ENCODE data around the gene TBX18. TPM values are rescaled to one million over a fixed set of nuclear protein-coding genes. Genes with fewer than 3 reads are reported as not detected.

The TBX18 gene
- total and polyA plus RNA-seq, 10 of the 15 experiments (the other 5 are each of a cell fraction or from before 2014, with no cell fraction given) = 0.03 to 6.1 (median 0.17) TPM; not detected in 6

DNA sequence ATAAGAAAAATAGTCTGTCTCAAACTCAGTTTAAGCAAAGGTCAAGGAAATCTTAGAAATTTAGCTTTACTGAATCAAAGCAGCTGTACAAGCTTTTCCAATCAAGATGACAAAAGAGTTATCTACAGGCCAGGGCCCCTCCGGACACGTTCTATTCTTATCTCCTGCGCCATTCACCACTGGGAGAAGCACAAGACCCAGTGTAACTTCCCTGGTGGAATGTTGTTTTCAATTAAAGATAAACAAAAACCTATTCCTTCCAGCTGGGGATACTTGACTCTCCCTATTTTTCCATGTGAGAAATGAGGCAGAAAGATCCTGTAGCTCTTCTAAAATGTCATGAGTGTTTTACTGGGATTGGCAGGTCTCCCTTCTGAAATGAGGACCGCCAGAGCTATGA lies 123.3 kb downstream of the TBX18 start (continued):
- TF ChIP-seq, protein P1, sequence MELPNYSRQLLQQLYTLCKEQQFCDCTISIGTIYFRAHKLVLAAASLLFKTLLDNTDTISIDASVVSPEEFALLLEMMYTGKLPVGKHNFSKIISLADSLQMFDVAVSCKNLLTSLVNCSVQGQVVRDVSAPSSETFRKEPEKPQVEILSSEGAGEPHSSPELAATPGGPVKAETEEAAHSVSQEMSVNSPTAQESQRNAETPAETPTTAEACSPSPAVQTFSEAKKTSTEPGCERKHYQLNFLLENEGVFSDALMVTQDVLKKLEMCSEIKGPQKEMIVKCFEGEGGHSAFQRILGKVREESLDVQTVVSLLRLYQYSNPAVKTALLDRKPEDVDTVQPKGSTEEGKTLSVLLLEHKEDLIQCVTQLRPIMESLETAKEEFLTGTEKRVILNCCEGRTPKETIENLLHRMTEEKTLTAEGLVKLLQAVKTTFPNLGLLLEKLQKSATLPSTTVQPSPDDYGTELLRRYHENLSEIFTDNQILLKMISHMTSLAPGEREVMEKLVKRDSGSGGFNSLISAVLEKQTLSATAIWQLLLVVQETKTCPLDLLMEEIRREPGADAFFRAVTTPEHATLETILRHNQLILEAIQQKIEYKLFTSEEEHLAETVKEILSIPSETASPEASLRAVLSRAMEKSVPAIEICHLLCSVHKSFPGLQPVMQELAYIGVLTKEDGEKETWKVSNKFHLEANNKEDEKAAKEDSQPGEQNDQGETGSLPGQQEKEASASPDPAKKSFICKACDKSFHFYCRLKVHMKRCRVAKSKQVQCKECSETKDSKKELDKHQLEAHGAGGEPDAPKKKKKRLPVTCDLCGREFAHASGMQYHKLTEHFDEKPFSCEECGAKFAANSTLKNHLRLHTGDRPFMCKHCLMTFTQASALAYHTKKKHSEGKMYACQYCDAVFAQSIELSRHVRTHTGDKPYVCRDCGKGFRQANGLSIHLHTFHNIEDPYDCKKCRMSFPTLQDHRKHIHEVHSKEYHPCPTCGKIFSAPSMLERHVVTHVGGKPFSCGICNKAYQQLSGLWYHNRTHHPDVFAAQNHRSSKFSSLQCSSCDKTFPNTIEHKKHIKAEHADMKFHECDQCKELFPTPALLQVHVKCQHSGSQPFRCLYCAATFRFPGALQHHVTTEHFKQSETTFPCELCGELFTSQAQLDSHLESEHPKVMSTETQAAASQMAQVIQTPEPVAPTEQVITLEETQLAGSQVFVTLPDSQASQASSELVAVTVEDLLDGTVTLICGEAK (IDR thresholded peaks at IDR 0.05; ENCODE audit: borderline replicate concordance) = no peak
- TF ChIP-seq KDM1A (IDR thresholded peaks at IDR 0.05; ENCODE audit: borderline replicate concordance) (no peak), POU2F2 (IDR thresholded peaks at IDR 0.05; ENCODE audit: borderline replicate concordance, low read depth, low read length) (no peak), ETV6 (conservative IDR thresholded peaks at IDR 0.05 in 1 of 2, IDR thresholded peaks at IDR 0.05 in 1 of 2; ENCODE audit: borderline replicate concordance in 1 of 2, low read depth in 1 of 2) (no peak), CBX5 (IDR thresholded peaks at IDR 0.05; ENCODE audit: low read depth) (no peak), IKZF2 (IDR thresholded peaks at IDR 0.05) (no peak)

DNA sequence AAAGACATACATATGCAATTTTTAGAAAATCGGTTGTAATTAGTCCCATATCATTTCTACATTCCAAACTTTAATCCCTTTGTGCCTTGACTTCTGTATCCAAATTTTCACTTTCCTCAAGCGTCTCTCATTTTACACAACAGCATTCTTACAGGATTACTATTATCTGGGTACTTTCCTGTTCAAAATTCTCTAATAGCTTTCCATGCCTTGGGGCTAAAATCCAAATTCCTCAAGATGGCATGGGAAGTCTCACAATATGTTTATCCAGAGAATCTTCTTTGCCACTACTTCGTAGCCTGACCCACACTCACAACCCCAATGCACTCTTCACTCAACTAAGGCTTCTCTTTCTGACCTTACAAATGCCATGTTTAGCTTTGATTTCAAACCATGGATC lies 125.0 kb downstream of the TBX18 start:
- Histone ChIP-seq H3K9ac (ENCODE audit: control insufficient read depth, insufficient read depth, low read length) (no peak overlapping the region), H3K4me3 (no peak overlapping the region), H3K27me3 (replicated peaks in 1 of 2; ENCODE audit: control insufficient read depth in 2 of 2, insufficient read depth in 2 of 2, low read length in 1 of 2) (no peaks in the 10 kb centered on the region), H3K4me1 (ENCODE audit: control insufficient read depth, insufficient read depth, low read length) (no peaks in the 10 kb centered on the region), H4K20me1 (ENCODE audit: control insufficient read depth, insufficient read depth) (no peaks in the 10 kb centered on the region), H2AFZ (ENCODE audit: control insufficient read depth, low read depth, low read length) (no peak overlapping the region), H3K79me2 (ENCODE audit: control insufficient read depth, insufficient read depth, low read length) (no peaks in the 10 kb centered on the region), H3K36me3 (ENCODE audit: control insufficient read depth in 2 of 2, insufficient read depth in 2 of 2, low read length in 1 of 2) (no peaks in the 10 kb centered on the region), H3K27ac (ENCODE audit: control insufficient read depth, insufficient read depth) (no peak overlapping the region), H3K4me2 (ENCODE audit: control insufficient read depth, insufficient read depth) (no peak overlapping the region), H3K9me3 (replicated peaks; ENCODE audit: control insufficient read depth, insufficient read depth, low read length) (no peaks in the 10 kb centered on the region)
- FAIRE-seq (no peak), DNase-seq (ENCODE audit: low read depth, low spot score) (no peak), ATAC-seq (no peak)
- intact Hi-C loops (cut with micrococcal nuclease; ENCODE audit: unreplicated experiment) (no loop called here), in situ Hi-C loops (cut with MboI) (no loop called here)
- RAD21 ChIA-PET (ENCODE audit: unreplicated experiment) = no interaction called here
- TF ChIP-seq JUND (IDR thresholded peaks at IDR 0.05; ENCODE audit: low read depth, low read length) (no peak), CREB1 (IDR thresholded peaks at IDR 0.05; ENCODE audit: low read depth) (no peak), HDAC2 (IDR thresholded peaks at IDR 0.05) (no peak), MTA2 (IDR thresholded peaks at IDR 0.05; ENCODE audit: low read depth) (no peak), FOXM1 (IDR thresholded peaks at IDR 0.05; ENCODE audit: low read depth, low read length) (no peak)
- TF ChIP-seq, protein P2, sequence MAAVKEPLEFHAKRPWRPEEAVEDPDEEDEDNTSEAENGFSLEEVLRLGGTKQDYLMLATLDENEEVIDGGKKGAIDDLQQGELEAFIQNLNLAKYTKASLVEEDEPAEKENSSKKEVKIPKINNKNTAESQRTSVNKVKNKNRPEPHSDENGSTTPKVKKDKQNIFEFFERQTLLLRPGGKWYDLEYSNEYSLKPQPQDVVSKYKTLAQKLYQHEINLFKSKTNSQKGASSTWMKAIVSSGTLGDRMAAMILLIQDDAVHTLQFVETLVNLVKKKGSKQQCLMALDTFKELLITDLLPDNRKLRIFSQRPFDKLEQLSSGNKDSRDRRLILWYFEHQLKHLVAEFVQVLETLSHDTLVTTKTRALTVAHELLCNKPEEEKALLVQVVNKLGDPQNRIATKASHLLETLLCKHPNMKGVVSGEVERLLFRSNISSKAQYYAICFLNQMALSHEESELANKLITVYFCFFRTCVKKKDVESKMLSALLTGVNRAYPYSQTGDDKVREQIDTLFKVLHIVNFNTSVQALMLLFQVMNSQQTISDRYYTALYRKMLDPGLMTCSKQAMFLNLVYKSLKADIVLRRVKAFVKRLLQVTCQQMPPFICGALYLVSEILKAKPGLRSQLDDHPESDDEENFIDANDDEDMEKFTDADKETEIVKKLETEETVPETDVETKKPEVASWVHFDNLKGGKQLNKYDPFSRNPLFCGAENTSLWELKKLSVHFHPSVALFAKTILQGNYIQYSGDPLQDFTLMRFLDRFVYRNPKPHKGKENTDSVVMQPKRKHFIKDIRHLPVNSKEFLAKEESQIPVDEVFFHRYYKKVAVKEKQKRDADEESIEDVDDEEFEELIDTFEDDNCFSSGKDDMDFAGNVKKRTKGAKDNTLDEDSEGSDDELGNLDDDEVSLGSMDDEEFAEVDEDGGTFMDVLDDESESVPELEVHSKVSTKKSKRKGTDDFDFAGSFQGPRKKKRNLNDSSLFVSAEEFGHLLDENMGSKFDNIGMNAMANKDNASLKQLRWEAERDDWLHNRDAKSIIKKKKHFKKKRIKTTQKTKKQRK (IDR thresholded peaks at IDR 0.05; ENCODE audit: low read depth, low read length) = no peak
- CTCF ChIA-PET = interaction anchor here (0.6 kb wide), 1 partner anchor 123 kb away, joined by 3 read pairs; no protein-coding TSS in a partner anchor
- SMC1A ChIA-PET (ENCODE audit: uncharacterized antibody, unreplicated experiment) = interaction anchor here (0.9 to 1.3 kb wide), 2 partner anchors 42 to 159 kb away, joined by 3 to 4 read pairs; no protein-coding TSS in a partner anchor
- BruUV-seq (replicated peaks) = no TSS peak
- POLR2A ChIA-PET = no interaction called here
- whole genome bisulfite sequencing (ENCODE audit: insufficient coverage, insufficient replicate concordance, low lambda C conversion rate, missing lambda C conversion rate) = 6% methylated on average over 3 of the region's 3 CpGs

Data from GM12878 (cell line).